Neural cell (in vitro differentiated cells): Measurements from ENCODE around the gene GGA1. TPM values are rescaled to one million over a fixed set of nuclear protein-coding genes. Genes with fewer than 3 reads are reported as not detected.

ENCODE experiments used
- H2AFZ ChIP-seq: fragments of 200-600, 300-800 bp; sonication (generic), shearing (Covaris generic); 2 replicates; pipeline ENCODE4 v1.6.0; 2014; ENCODE audit warnings: low read depth, mild to moderate bottlenecking, antibody characterized with exemption, low read length, moderate library complexity
- H3F3A ChIP-seq: fragments of 200-600 bp; shearing (Covaris generic); 2 replicates; pipeline ENCODE4 v1.6.1; 2016; ENCODE audit warnings: mild to moderate bottlenecking, moderate library complexity, mixed read lengths, antibody characterized with exemption, low read length; ENCODE audit not compliant: insufficient read depth, poor library complexity, severe bottlenecking
- H3K27ac ChIP-seq: fragments of 200-600, 300-800 bp; sonication (generic), shearing (Covaris generic); 2 replicates; pipeline ENCODE4 v1.5.1; 2014; ENCODE audit warnings: mild to moderate bottlenecking, low read length, moderate library complexity
- H3K27me3 ChIP-seq: fragments of 300-800, 200-600 bp; sonication (generic), shearing (Covaris generic); 2 replicates; pipeline ENCODE4 v1.6.0; 2014; ENCODE audit warnings: mild to moderate bottlenecking, low read depth, low read length, moderate library complexity; ENCODE audit not compliant: insufficient read depth
- H3K36me3 ChIP-seq: fragments of 300-800, 200-600 bp; sonication (generic), shearing (Covaris generic); 2 replicates; pipeline ENCODE4 v1.5.1; 2014; ENCODE audit warnings: mild to moderate bottlenecking, antibody characterized with exemption, low read length, moderate library complexity; ENCODE audit not compliant: insufficient read depth
- H3K4me2 ChIP-seq: fragments of 300-800, 200-600 bp; sonication (generic), shearing (Covaris generic); 2 replicates; pipeline ENCODE4 v1.6.0; 2014; ENCODE audit warnings: mild to moderate bottlenecking, low read length
- H3K4me3 ChIP-seq: fragments of 300-800, 200-600 bp; sonication (generic), shearing (Covaris generic); 2 replicates; pipeline ENCODE4 v1.5.1; 2014; ENCODE audit warnings: mild to moderate bottlenecking, low read length, moderate library complexity
- H3K79me2 ChIP-seq: fragments of 200-600 bp; shearing (Covaris generic); replicated peaks from 2 replicates; pipeline ENCODE4 v1.6.0; 2014; ENCODE audit warnings: mild to moderate bottlenecking, low read length, moderate library complexity; ENCODE audit not compliant: insufficient read depth
- H3K9ac ChIP-seq: fragments of 300-800, 200-600 bp; sonication (generic), shearing (Covaris generic); 2 replicates; pipeline ENCODE4 v1.6.1; 2016; ENCODE audit warnings: mild to moderate bottlenecking, low read length, mixed read lengths
- H3K9me2 ChIP-seq: fragments of 200-600 bp; shearing (Covaris generic); 2 replicates; pipeline ENCODE4 v1.6.1; 2016; ENCODE audit warnings: mild to moderate bottlenecking, low read length, mixed read lengths; ENCODE audit not compliant: insufficient read depth
- H3K9me3 ChIP-seq: fragments of 200-600, 300-800 bp; sonication (generic), shearing (Covaris generic); 2 replicates; pipeline ENCODE4 v1.6.1; 2016; ENCODE audit warnings: mild to moderate bottlenecking, mixed run types, low read length, moderate library complexity, mixed read lengths
- H4K20me1 ChIP-seq: fragments of 200-600 bp; shearing (Covaris generic); 2 replicates; pipeline ENCODE4 v1.6.1; 2016; ENCODE audit warnings: mild to moderate bottlenecking, mixed run types; ENCODE audit not compliant: insufficient read depth
- EP300 ChIP-seq: fragments of 450-650 bp; conservative IDR thresholded peaks from 2 replicates; pipeline ENCODE4 v1.6.1; 2014; ENCODE audit warnings: antibody characterized with exemption, mild to moderate bottlenecking, moderate library complexity; ENCODE audit not compliant: poor library complexity, severe bottlenecking
- EZH2 ChIP-seq: fragments of 200-600, 300-800 bp; shearing (Covaris generic), sonication (generic); IDR thresholded peaks from 2 replicates; pipeline ENCODE4 v1.6.1; 2014; ENCODE audit warnings: antibody characterized with exemption, low read length, borderline replicate concordance, mild to moderate bottlenecking; ENCODE audit not compliant: insufficient read depth, poor library complexity, severe bottlenecking
- MXI1 ChIP-seq: fragments of 450-650 bp; conservative IDR thresholded peaks from 2 replicates; pipeline ENCODE4 v1.6.1; 2014; ENCODE audit warnings: antibody characterized with exemption, mild to moderate bottlenecking; ENCODE audit not compliant: poor library complexity, severe bottlenecking
- POLR2AphosphoS5 ChIP-seq: IDR thresholded peaks from 2 replicates; pipeline ENCODE4 v1.6.1; 2012
- RAD21 ChIP-seq: fragments of 450-650 bp; conservative IDR thresholded peaks from 2 replicates; pipeline ENCODE4 v1.6.1; 2014; ENCODE audit warnings: antibody characterized with exemption, mild to moderate bottlenecking, moderate library complexity
- SMC3 ChIP-seq: fragments of 450-650 bp; conservative IDR thresholded peaks from 2 replicates; pipeline ENCODE4 v1.6.1; 2014; ENCODE audit warnings: antibody characterized with exemption, mild to moderate bottlenecking, moderate library complexity; ENCODE audit not compliant: poor library complexity
- TAF1 ChIP-seq: IDR thresholded peaks from 2 replicates; pipeline ENCODE4 v1.6.1; 2012; ENCODE audit warnings: low read depth
- polyA plus RNA-seq: library from polyadenylated mRNA; depleted of rRNA; stranded (reverse); fragments of >200 nt; gene quantifications from 2 replicates; pipeline ENCODE4 v1.2.3, GENCODE V29; 2014
- TF ChIP-seq, protein P1 (sequence below): IDR thresholded peaks from 2 replicates; pipeline ENCODE4 v1.6.1; 2012; ENCODE audit warnings: borderline replicate concordance
- TF ChIP-seq, protein P2 (sequence below): fragments of 450-650 bp; IDR thresholded peaks from 2 replicates; pipeline ENCODE4 v1.5.1; 2014; ENCODE audit warnings: antibody characterized with exemption, mild to moderate bottlenecking, moderate library complexity; ENCODE audit not compliant: poor library complexity, severe bottlenecking

GGA1 gene
- polyA plus RNA-seq, 1 donor from 2014 or later = 57.5 TPM

DNA sequence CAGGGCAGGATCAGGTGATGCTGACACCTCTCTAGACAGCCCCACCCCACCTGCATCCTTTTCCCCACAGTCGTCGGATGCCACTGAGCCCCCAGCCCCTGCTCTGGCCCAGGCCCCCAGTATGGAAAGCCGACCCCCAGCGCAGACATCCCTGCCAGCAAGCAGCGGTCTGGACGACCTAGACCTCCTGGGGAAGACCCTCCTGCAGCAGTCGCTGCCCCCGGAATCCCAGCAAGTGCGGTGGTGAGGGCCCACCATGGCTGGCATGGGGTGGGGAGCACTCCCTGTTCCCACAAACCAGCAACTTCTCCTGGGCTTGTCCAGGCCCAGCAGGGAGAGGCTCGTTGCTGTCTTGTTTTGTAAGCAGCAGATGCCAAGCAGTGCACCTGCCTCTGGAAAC is 21.3 kb downstream of the GGA1 start:
- no peak overlapping the region for H3K4me3 ChIP-seq
- no peaks in the 10 kb centered on the region for H3K79me2 ChIP-seq
- no peaks in the 10 kb centered on the region for H3K9me2 ChIP-seq
- no peaks in the 10 kb centered on the region for H3K9me3 ChIP-seq
- H4K20me1 ChIP-seq = no peaks in the 10 kb centered on the region
- TF ChIP-seq EZH2 (no peak), POLR2AphosphoS5 (no peak), MXI1 (no peak), SMC3 (no peak), TAF1 (no peak), EP300 (no peak), RAD21 (no peak)
- TF ChIP-seq, protein P1, sequence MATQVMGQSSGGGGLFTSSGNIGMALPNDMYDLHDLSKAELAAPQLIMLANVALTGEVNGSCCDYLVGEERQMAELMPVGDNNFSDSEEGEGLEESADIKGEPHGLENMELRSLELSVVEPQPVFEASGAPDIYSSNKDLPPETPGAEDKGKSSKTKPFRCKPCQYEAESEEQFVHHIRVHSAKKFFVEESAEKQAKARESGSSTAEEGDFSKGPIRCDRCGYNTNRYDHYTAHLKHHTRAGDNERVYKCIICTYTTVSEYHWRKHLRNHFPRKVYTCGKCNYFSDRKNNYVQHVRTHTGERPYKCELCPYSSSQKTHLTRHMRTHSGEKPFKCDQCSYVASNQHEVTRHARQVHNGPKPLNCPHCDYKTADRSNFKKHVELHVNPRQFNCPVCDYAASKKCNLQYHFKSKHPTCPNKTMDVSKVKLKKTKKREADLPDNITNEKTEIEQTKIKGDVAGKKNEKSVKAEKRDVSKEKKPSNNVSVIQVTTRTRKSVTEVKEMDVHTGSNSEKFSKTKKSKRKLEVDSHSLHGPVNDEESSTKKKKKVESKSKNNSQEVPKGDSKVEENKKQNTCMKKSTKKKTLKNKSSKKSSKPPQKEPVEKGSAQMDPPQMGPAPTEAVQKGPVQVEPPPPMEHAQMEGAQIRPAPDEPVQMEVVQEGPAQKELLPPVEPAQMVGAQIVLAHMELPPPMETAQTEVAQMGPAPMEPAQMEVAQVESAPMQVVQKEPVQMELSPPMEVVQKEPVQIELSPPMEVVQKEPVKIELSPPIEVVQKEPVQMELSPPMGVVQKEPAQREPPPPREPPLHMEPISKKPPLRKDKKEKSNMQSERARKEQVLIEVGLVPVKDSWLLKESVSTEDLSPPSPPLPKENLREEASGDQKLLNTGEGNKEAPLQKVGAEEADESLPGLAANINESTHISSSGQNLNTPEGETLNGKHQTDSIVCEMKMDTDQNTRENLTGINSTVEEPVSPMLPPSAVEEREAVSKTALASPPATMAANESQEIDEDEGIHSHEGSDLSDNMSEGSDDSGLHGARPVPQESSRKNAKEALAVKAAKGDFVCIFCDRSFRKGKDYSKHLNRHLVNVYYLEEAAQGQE = no peak
- TF ChIP-seq, protein P2, sequence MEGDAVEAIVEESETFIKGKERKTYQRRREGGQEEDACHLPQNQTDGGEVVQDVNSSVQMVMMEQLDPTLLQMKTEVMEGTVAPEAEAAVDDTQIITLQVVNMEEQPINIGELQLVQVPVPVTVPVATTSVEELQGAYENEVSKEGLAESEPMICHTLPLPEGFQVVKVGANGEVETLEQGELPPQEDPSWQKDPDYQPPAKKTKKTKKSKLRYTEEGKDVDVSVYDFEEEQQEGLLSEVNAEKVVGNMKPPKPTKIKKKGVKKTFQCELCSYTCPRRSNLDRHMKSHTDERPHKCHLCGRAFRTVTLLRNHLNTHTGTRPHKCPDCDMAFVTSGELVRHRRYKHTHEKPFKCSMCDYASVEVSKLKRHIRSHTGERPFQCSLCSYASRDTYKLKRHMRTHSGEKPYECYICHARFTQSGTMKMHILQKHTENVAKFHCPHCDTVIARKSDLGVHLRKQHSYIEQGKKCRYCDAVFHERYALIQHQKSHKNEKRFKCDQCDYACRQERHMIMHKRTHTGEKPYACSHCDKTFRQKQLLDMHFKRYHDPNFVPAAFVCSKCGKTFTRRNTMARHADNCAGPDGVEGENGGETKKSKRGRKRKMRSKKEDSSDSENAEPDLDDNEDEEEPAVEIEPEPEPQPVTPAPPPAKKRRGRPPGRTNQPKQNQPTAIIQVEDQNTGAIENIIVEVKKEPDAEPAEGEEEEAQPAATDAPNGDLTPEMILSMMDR = no peak
- no peaks in the 10 kb centered on the region for H3K27me3 ChIP-seq
- H3K27ac ChIP-seq = no peak overlapping the region
- no peak overlapping the region for H2AFZ ChIP-seq
- no peak overlapping the region for H3K9ac ChIP-seq
- no peaks in the 10 kb centered on the region for H3K36me3 ChIP-seq
- H3K4me2 ChIP-seq = no peak overlapping the region
- H3F3A ChIP-seq = no peaks in the 10 kb centered on the region

- Histone ChIP-seq H3K27me3 (no peaks in the 10 kb centered on the region), H3K36me3 (no peaks in the 10 kb centered on the region)
Observed at GRCh38 chr22:37630839-37631435, 22.3 kb downstream of the GGA1 start.

More at GRCh38 chr22:37630839-37631435, 22.3 kb downstream of the GGA1 start:
- TF ChIP-seq TAF1 (no peak), RAD21 (no peak), SMC3 (no peak), POLR2AphosphoS5 (no peak), EP300 (no peak), MXI1 (no peak), EZH2 (no peak)
- TF ChIP-seq, protein P1 = no peak
- TF ChIP-seq, protein P2 = no peak
- Histone ChIP-seq H3K4me2 (no peak overlapping the region), H3K9me3 (no peaks in the 10 kb centered on the region), H3K4me3 (no peak overlapping the region), H3K9me2 (no peaks in the 10 kb centered on the region), H3K27ac (no peak overlapping the region), H4K20me1 (no peaks in the 10 kb centered on the region), H3K79me2 (no peaks in the 10 kb centered on the region), H3K9ac (no peak overlapping the region), H3F3A (no peaks in the 10 kb centered on the region), H2AFZ (no peak overlapping the region)
